ENCODE results near the gene TP53RK.

The TP53RK gene

GRCh38 chr20:46648903-46649649 is 40.2 kb downstream of the TP53RK start:
- no peak for TF ChIP-seq ZFX (IDR thresholded peaks at IDR 0.05)
- TF ChIP-seq CTCF (conservative IDR thresholded peaks at IDR 0.05), result no peak
- H3K27ac ChIP-seq, result no peak overlapping the region

GRCh38 chr20:46647469-46647868 is 41.8 kb downstream of the TP53RK start:
- TF ChIP-seq ZFX (IDR thresholded peaks at IDR 0.05) (no peak), CTCF (conservative IDR thresholded peaks at IDR 0.05) (no peak)
- no peak overlapping the region for H3K27ac ChIP-seq

GRCh38 chr20:46646659-46647380 is 42.4 kb downstream of the TP53RK start:
- H3K27ac ChIP-seq, result no peak overlapping the region
- TF ChIP-seq ZFX (IDR thresholded peaks at IDR 0.05), result no peak

GRCh38 chr20:46646122-46646521 is 43.1 kb downstream of the TP53RK start:
- TF ChIP-seq ZFX (IDR thresholded peaks at IDR 0.05) (no peak), CTCF (conservative IDR thresholded peaks at IDR 0.05) (no peak)
- H3K27ac ChIP-seq, result no peak overlapping the region

- TF ChIP-seq ZFX (IDR thresholded peaks at IDR 0.05) (no peak), CTCF (conservative IDR thresholded peaks at IDR 0.05) (no peak)
- no peak overlapping the region for H3K27ac ChIP-seq
Observed at GRCh38 chr20:46644733-46645132, 44.5 kb downstream of the TP53RK start.

GRCh38 chr20:46644160-46644559 is 45.1 kb downstream of the TP53RK start:
- TF ChIP-seq CTCF (conservative IDR thresholded peaks at IDR 0.05) (no peak), ZFX (IDR thresholded peaks at IDR 0.05) (no peak)
- H3K27ac ChIP-seq, result no peak overlapping the region

GRCh38 chr20:46642969-46643343 is 46.3 kb downstream of the TP53RK start:
- TF ChIP-seq ZFX (IDR thresholded peaks at IDR 0.05) (no peak), CTCF (conservative IDR thresholded peaks at IDR 0.05) (no peak)
- H3K27ac ChIP-seq, result no peak overlapping the region
